Measurements from ENCODE around the gene MYRIP.
"Not testable (repeated sequence)": the region's sequence is repeated elsewhere in the genome, so short reads cannot be mapped to it uniquely, and the experiment has no call there.

MYRIP gene

GRCh38 chr3:40130721-40131120 is 321.3 kb downstream of the MYRIP start:
- no peak overlapping the region for H3K27ac ChIP-seq
- TF ChIP-seq CTCF (conservative IDR thresholded peaks at IDR 0.05): no peak

- H3K27ac ChIP-seq: not testable (repeated sequence)
These were observed 324.6 kb downstream of the MYRIP start for GRCh38 chr3:40133886-40134575.

GRCh38 chr3:40137591-40138295 is 328.3 kb downstream of the MYRIP start:
- no peak overlapping the region for H3K27ac ChIP-seq
- TF ChIP-seq ZFX (IDR thresholded peaks at IDR 0.05) (no peak), CTCF (conservative IDR thresholded peaks at IDR 0.05) (no peak)

GRCh38 chr3:40143283-40144090 is 334.1 kb downstream of the MYRIP start:
- no peak overlapping the region for H3K27ac ChIP-seq
- no peak for TF ChIP-seq ZFX (IDR thresholded peaks at IDR 0.05)

- no peak for TF ChIP-seq ZFX (IDR thresholded peaks at IDR 0.05)
- TF ChIP-seq CTCF (conservative IDR thresholded peaks at IDR 0.05): no peak
- H3K27ac ChIP-seq: no peak overlapping the region
These were observed 339.4 kb downstream of the MYRIP start for GRCh38 chr3:40148827-40149226.

- TF ChIP-seq CTCF (conservative IDR thresholded peaks at IDR 0.05) (no peak), ZFX (IDR thresholded peaks at IDR 0.05) (no peak)
- no peak overlapping the region for H3K27ac ChIP-seq
These were observed 343.2 kb downstream of the MYRIP start for GRCh38 chr3:40152482-40153133.

GRCh38 chr3:40160933-40161332 is 351.5 kb downstream of the MYRIP start:
- no peak overlapping the region for H3K27ac ChIP-seq
- no peak for TF ChIP-seq CTCF (conservative IDR thresholded peaks at IDR 0.05)

- no peak for TF ChIP-seq ZFX (IDR thresholded peaks at IDR 0.05)
- no peak for TF ChIP-seq CTCF (conservative IDR thresholded peaks at IDR 0.05)
These were observed 353.2 kb downstream of the MYRIP start for GRCh38 chr3:40162616-40163015.

More at GRCh38 chr3:40162616-40163015, 353.2 kb downstream of the MYRIP start:
- no peak overlapping the region for H3K27ac ChIP-seq

All from C4-2B (cell line).